NT2/D1 (cell line): ENCODE data around the gene POT1.

Experiments
- DNase-seq: peaks from one replicate; pipeline ENCODE4 v3.0.0-alpha.2; 2011; ENCODE audit warnings: low read depth, low spot score
- H3K27me3 ChIP-seq: 2 replicates; pipeline ENCODE4 v1.6.0; 2011; ENCODE audit warnings: mild to moderate bottlenecking; ENCODE audit not compliant: insufficient read length, insufficient read depth
- H3K36me3 ChIP-seq: 2 replicates; pipeline ENCODE4 v1.6.1; 2011; ENCODE audit warnings: mild to moderate bottlenecking, low read length, mixed read lengths; ENCODE audit not compliant: insufficient read depth, insufficient read length
- H3K4me1 ChIP-seq: 2 replicates; pipeline ENCODE4 v1.5.1; 2011; ENCODE audit not compliant: insufficient read depth, insufficient read length
- H3K4me3 ChIP-seq: 2 replicates; pipeline ENCODE4 v1.5.1; 2011; ENCODE audit warnings: low read depth; ENCODE audit not compliant: insufficient read length
- H3K9ac ChIP-seq: 2 replicates; pipeline ENCODE4 v1.6.0; 2011; ENCODE audit warnings: low read depth; ENCODE audit not compliant: insufficient read length
- H3K9me3 ChIP-seq: 2 replicates; pipeline ENCODE4 v1.5.1; 2011; ENCODE audit warnings: mild to moderate bottlenecking, low read length; ENCODE audit not compliant: insufficient read depth
- SUZ12 ChIP-seq: IDR thresholded peaks from 2 replicates; pipeline ENCODE4 v1.6.1; 2011; ENCODE audit not compliant: insufficient read length, insufficient read depth; ENCODE audit errors: extremely low read depth
- YY1 ChIP-seq: IDR thresholded peaks from 2 replicates; pipeline ENCODE4 v1.6.1; 2011; ENCODE audit not compliant: insufficient read length, insufficient read depth
- ZNF274 ChIP-seq: IDR thresholded peaks from 2 replicates; pipeline ENCODE4 v1.6.1; 2011; ENCODE audit warnings: mild to moderate bottlenecking, low read depth, low read length

POT1 gene

GRCh38 chr7:124839687-124840086 is 89.9 kb downstream of the POT1 start:
- no peak for DNase-seq
- H3K4me3 ChIP-seq = no peak overlapping the region
- TF ChIP-seq SUZ12 (no peak), ZNF274 (no peak), YY1 (no peak)
- no peaks in the 10 kb centered on the region for H3K4me1 ChIP-seq
- H3K36me3 ChIP-seq = peaks cover 3% of the 10 kb centered on the region
- H3K9me3 ChIP-seq = no peaks in the 10 kb centered on the region
- no peak overlapping the region for H3K9ac ChIP-seq
- no peaks in the 10 kb centered on the region for H3K27me3 ChIP-seq

- Histone ChIP-seq H3K4me1 (no peaks in the 10 kb centered on the region), H3K9me3 (no peaks in the 10 kb centered on the region), H3K36me3 (peaks cover 3% of the 10 kb centered on the region), H3K4me3 (no peak overlapping the region), H3K9ac (no peak overlapping the region), H3K27me3 (no peaks in the 10 kb centered on the region)
- TF ChIP-seq SUZ12 (no peak), ZNF274 (no peak), YY1 (no peak)
- DNase-seq = no peak
Measured at GRCh38 chr7:124836173-124836572, 93.5 kb downstream of the POT1 start.

GRCh38 chr7:124818807-124819206 is 110.8 kb downstream of the POT1 start:
- Histone ChIP-seq H3K9me3 (no peaks in the 10 kb centered on the region), H3K36me3 (peaks cover 9% of the 10 kb centered on the region), H3K4me3 (no peak overlapping the region), H3K9ac (no peak overlapping the region), H3K4me1 (no peaks in the 10 kb centered on the region), H3K27me3 (no peaks in the 10 kb centered on the region)
- no peak for DNase-seq
- TF ChIP-seq ZNF274 = no peak
- TF ChIP-seq SUZ12 = no peak
- no peak for TF ChIP-seq YY1

GRCh38 chr7:124813994-124814798 is 115.4 kb downstream of the POT1 start:
- DNase-seq = no peak
- no peaks in the 10 kb centered on the region for H3K4me1 ChIP-seq
- no peak for TF ChIP-seq SUZ12
- TF ChIP-seq YY1 = no peak
- TF ChIP-seq ZNF274 = no peak
- H3K9ac ChIP-seq = no peak overlapping the region
- no peak overlapping the region for H3K4me3 ChIP-seq
- no peaks in the 10 kb centered on the region for H3K36me3 ChIP-seq
- H3K9me3 ChIP-seq = no peaks in the 10 kb centered on the region
- no peaks in the 10 kb centered on the region for H3K27me3 ChIP-seq

- Histone ChIP-seq H3K36me3 (no peaks in the 10 kb centered on the region), H3K27me3 (no peaks in the 10 kb centered on the region), H3K4me1 (no peaks in the 10 kb centered on the region), H3K9ac (no peak overlapping the region), H3K4me3 (no peak overlapping the region), H3K9me3 (no peaks in the 10 kb centered on the region)
- TF ChIP-seq SUZ12 (no peak), YY1 (no peak), ZNF274 (no peak)
- no peak for DNase-seq
Measured at GRCh38 chr7:124812764-124813163, 116.9 kb downstream of the POT1 start.

GRCh38 chr7:124811341-124811740 is 118.3 kb downstream of the POT1 start:
- TF ChIP-seq SUZ12 (no peak), ZNF274 (no peak), YY1 (no peak)
- no peak overlapping the region for H3K4me3 ChIP-seq
- no peaks in the 10 kb centered on the region for H3K36me3 ChIP-seq
- H3K27me3 ChIP-seq = no peaks in the 10 kb centered on the region
- H3K9me3 ChIP-seq = no peaks in the 10 kb centered on the region
- DNase-seq = no peak
- H3K9ac ChIP-seq = no peak overlapping the region
- no peaks in the 10 kb centered on the region for H3K4me1 ChIP-seq

- Histone ChIP-seq H3K27me3 (no peaks in the 10 kb centered on the region), H3K4me1 (no peaks in the 10 kb centered on the region)
Measured at GRCh38 chr7:124810605-124811004, 119.0 kb downstream of the POT1 start.

GRCh38 chr7:124808206-124808605 is 121.4 kb downstream of the POT1 start:
- no peaks in the 10 kb centered on the region for H3K27me3 ChIP-seq
- no peak overlapping the region for H3K4me3 ChIP-seq
- no peaks in the 10 kb centered on the region for H3K9me3 ChIP-seq
- H3K4me1 ChIP-seq = no peaks in the 10 kb centered on the region
- H3K9ac ChIP-seq = no peak overlapping the region
- DNase-seq = no peak
- TF ChIP-seq ZNF274 (no peak), YY1 (no peak), SUZ12 (no peak)
- no peaks in the 10 kb centered on the region for H3K36me3 ChIP-seq

More at GRCh38 chr7:124810605-124811004, 119.0 kb downstream of the POT1 start:
- TF ChIP-seq YY1 (no peak), ZNF274 (no peak), SUZ12 (no peak)
- Histone ChIP-seq H3K36me3 (no peaks in the 10 kb centered on the region), H3K9me3 (no peaks in the 10 kb centered on the region), H3K4me3 (no peak overlapping the region), H3K9ac (no peak overlapping the region)
- no peak for DNase-seq
